Calu3 (cell line): ENCODE data around the gene FAF1. TPM values are rescaled to one million over a fixed set of nuclear protein-coding genes. Genes with fewer than 3 reads are reported as not detected.

Experiments
- BruUV-seq: library from RNA; stranded (reverse); fragments of 400-500 nt; replicated peaks from 2 replicates; lab custom pipeline; 2021; lab: Mats Ljungman, UMichigan
- CTCF ChIA-PET: fragments of 300-600 bp; sonication (Branson Sonifier 250); formaldehyde crosslinking; loops from one replicate; lab custom pipeline; 2022; ENCODE audit warnings: antibody characterized with exemption; lab: Charles Lee
- DNase-seq: peaks from one replicate; pipeline ENCODE4 v3.0.0; 2022
- H3K27ac Mint-ChIP-seq: one replicate; pipeline ENCODE4 v1.8.0; 2022; ENCODE audit warnings: mixed read lengths; ENCODE audit not compliant: unreplicated experiment
- H3K27me3 Mint-ChIP-seq: one replicate; pipeline ENCODE4 v1.8.0; 2022; ENCODE audit warnings: mixed read lengths; ENCODE audit not compliant: unreplicated experiment
- H3K36me3 Mint-ChIP-seq: one replicate; pipeline ENCODE4 v1.8.0; 2022; ENCODE audit warnings: mild to moderate bottlenecking, moderate library complexity, mixed read lengths; ENCODE audit not compliant: insufficient read depth, unreplicated experiment
- H3K4me1 Mint-ChIP-seq: one replicate; pipeline ENCODE4 v1.8.0; 2022; ENCODE audit warnings: mild to moderate bottlenecking, low read depth, mixed read lengths; ENCODE audit not compliant: unreplicated experiment
- H3K4me3 Mint-ChIP-seq: one replicate; pipeline ENCODE4 v1.8.0; 2022; ENCODE audit warnings: mild to moderate bottlenecking, low read depth, moderate library complexity, mixed read lengths; ENCODE audit not compliant: unreplicated experiment
- H3K9me3 Mint-ChIP-seq: one replicate; pipeline ENCODE4 v1.8.0; 2022; ENCODE audit warnings: low read depth, mixed read lengths; ENCODE audit not compliant: unreplicated experiment
- intact Hi-C: fragments of 100-400 bp; cut with micrococcal nuclease; formaldehyde crosslinking; loops from one replicate; pipeline ENCODE4 v1.10.0; 2022; ENCODE audit not compliant: unreplicated experiment
- total RNA-seq: library from RNA; stranded (reverse); gene quantifications from 2 replicates; pipeline ENCODE4 v1.2.3, GENCODE V29; 2022
- TF ChIP-seq, protein P1 (sequence below): fragments of 200-600 bp; IDR thresholded peaks from one replicate; pipeline ENCODE4 v1.8.0; 2022; ENCODE audit warnings: antibody characterized with exemption; ENCODE audit not compliant: unreplicated experiment

Gene FAF1
- total RNA-seq, 1 experiment from 2014 or later, result 104 TPM

- H3K27ac Mint-ChIP-seq, result no peak overlapping the region
- TF ChIP-seq, protein P1, sequence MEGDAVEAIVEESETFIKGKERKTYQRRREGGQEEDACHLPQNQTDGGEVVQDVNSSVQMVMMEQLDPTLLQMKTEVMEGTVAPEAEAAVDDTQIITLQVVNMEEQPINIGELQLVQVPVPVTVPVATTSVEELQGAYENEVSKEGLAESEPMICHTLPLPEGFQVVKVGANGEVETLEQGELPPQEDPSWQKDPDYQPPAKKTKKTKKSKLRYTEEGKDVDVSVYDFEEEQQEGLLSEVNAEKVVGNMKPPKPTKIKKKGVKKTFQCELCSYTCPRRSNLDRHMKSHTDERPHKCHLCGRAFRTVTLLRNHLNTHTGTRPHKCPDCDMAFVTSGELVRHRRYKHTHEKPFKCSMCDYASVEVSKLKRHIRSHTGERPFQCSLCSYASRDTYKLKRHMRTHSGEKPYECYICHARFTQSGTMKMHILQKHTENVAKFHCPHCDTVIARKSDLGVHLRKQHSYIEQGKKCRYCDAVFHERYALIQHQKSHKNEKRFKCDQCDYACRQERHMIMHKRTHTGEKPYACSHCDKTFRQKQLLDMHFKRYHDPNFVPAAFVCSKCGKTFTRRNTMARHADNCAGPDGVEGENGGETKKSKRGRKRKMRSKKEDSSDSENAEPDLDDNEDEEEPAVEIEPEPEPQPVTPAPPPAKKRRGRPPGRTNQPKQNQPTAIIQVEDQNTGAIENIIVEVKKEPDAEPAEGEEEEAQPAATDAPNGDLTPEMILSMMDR, result no peak
- no peak overlapping the region for H3K4me3 Mint-ChIP-seq
- BruUV-seq, result no TSS peak
- intact Hi-C loops, result no loop called here
- peaks cover 8% of the 10 kb centered on the region for H3K36me3 Mint-ChIP-seq
- H3K9me3 Mint-ChIP-seq, result no peaks in the 10 kb centered on the region
- H3K4me1 Mint-ChIP-seq, result no peaks in the 10 kb centered on the region
- CTCF ChIA-PET, result interaction anchor here (0.6 kb wide), 2 partner anchors 70 to 527 kb away, joined by 4 to 5 read pairs; no protein-coding TSS in a partner anchor
- no peaks in the 10 kb centered on the region for H3K27me3 Mint-ChIP-seq
- DNase-seq, result no peak
These were observed 390.0 kb downstream of the FAF1 start for GRCh38 chr1:50570066-50570468.

- Mint-ChIP-seq H3K27ac (no peak overlapping the region), H3K4me1 (no peaks in the 10 kb centered on the region), H3K27me3 (no peaks in the 10 kb centered on the region), H3K9me3 (no peaks in the 10 kb centered on the region), H3K36me3 (peaks cover 8% of the 10 kb centered on the region), H3K4me3 (no peak overlapping the region)
- no peak for DNase-seq
- TF ChIP-seq, protein P1, result no peak
- no TSS peak for BruUV-seq
- intact Hi-C loops, result no loop called here
- CTCF ChIA-PET, result interaction anchor here (0.5 kb wide), 2 partner anchors 19 to 48 kb away, joined by 3 to 5 read pairs; no protein-coding TSS in a partner anchor
These were observed 391.3 kb downstream of the FAF1 start for GRCh38 chr1:50568782-50569181.

DNA sequence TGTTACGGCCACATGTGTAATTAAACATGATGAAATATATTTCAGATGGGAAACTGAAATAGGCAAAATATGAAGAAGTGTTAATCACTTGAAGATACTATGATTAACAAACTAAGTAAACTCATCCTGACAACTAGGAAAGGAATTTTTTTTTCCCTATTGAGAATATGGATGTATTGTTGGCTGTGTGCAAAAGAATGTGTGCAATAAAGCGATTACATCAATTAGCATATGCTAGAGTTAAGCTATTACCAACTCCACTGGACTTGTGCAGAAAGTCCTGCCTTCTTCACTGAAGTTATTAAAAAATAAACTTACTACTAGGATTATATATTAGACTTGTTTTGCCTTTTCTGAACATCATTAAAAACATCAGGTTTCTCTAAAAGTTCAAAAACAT lies 393.7 kb downstream of the FAF1 start:
- TF ChIP-seq, protein P1, result no peak
- Mint-ChIP-seq H3K4me1 (no peaks in the 10 kb centered on the region), H3K27me3 (no peaks in the 10 kb centered on the region), H3K9me3 (no peaks in the 10 kb centered on the region), H3K4me3 (no peak overlapping the region), H3K27ac (no peak overlapping the region), H3K36me3 (peaks cover 3% of the 10 kb centered on the region)
- no peak for DNase-seq
- CTCF ChIA-PET, result no interaction called here
- BruUV-seq, result no TSS peak
- intact Hi-C loops, result no loop called here

DNA sequence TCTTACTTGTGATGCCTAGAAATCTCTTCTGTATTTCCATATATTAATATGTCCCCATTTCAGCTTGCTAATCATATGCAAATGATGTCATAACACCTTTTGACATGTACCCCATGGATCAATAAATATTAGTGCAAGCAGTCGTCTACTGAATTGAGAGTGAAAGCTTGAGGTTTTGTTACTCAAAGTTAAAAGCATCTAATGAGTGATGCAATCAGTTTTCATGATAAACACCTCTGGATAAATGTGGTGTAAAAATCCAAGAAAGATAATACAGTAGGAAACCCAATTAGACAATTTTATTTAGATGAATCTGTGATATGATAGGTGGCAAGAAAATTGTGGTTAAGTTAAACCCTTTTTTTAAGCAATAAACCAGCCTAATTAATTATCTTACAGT lies 395.6 kb downstream of the FAF1 start:
- TF ChIP-seq, protein P1, result no peak
- H3K36me3 Mint-ChIP-seq, result peaks cover 4% of the 10 kb centered on the region
- intact Hi-C loops, result no loop called here
- no peak overlapping the region for H3K4me3 Mint-ChIP-seq
- H3K4me1 Mint-ChIP-seq, result no peaks in the 10 kb centered on the region
- no TSS peak for BruUV-seq
- H3K9me3 Mint-ChIP-seq, result no peaks in the 10 kb centered on the region
- no peaks in the 10 kb centered on the region for H3K27me3 Mint-ChIP-seq
- no peak for DNase-seq
- CTCF ChIA-PET, result no interaction called here
- no peak overlapping the region for H3K27ac Mint-ChIP-seq
